Astrocyte of the spinal cord (primary cell): ENCODE measurements around the gene CACNG5.

ENCODE experiments used
- DNase-seq: peaks from one replicate; pipeline ENCODE4 v3.0.0; 2011; ENCODE audit warnings: low read depth, low spot score
- H3K4me3 ChIP-seq: 2 replicates; pipeline ENCODE4 v1.5.1; 2011; ENCODE audit warnings: low read depth, mild to moderate bottlenecking, low read length, moderate library complexity
- CTCF ChIP-seq: IDR thresholded peaks from 2 replicates; pipeline ENCODE4 v1.5.1; 2012; ENCODE audit warnings: low read depth, mild to moderate bottlenecking, low read length, inconsistent platforms
- in situ Hi-C: cut with HindIII; loops from 2 replicates; pipeline ENCODE4 v1.10.0; 2017; ENCODE audit warnings: low sequenced_read_pairs

The CACNG5 gene

GRCh38 chr17:66904760-66905624 is 70.1 kb downstream of the CACNG5 start:
- no peak overlapping the region for H3K4me3 ChIP-seq
- in situ Hi-C loops: no loop called here
- no peak for TF ChIP-seq CTCF
- DNase-seq: peak; percentile 43

- peak; percentile 89 for TF ChIP-seq CTCF
- no peak overlapping the region for H3K4me3 ChIP-seq
- in situ Hi-C loops: no loop called here
- DNase-seq: peak; percentile 74
Observed at GRCh38 chr17:66906321-66907278, 71.7 kb downstream of the CACNG5 start.

- H3K4me3 ChIP-seq: no peak overlapping the region
- in situ Hi-C loops: no loop called here
- no peak for TF ChIP-seq CTCF
- DNase-seq: no peak
Observed at GRCh38 chr17:66909804-66910373, 75.0 kb downstream of the CACNG5 start.

GRCh38 chr17:66910651-66911285 is 75.9 kb downstream of the CACNG5 start:
- in situ Hi-C loops: no loop called here
- no peak for TF ChIP-seq CTCF
- DNase-seq: no peak
- no peak overlapping the region for H3K4me3 ChIP-seq

- TF ChIP-seq CTCF: peak; percentile 5
- no peak overlapping the region for H3K4me3 ChIP-seq
- no peak for DNase-seq
- in situ Hi-C loops: no loop called here
Observed at GRCh38 chr17:66915204-66915611, 80.3 kb downstream of the CACNG5 start.

GRCh38 chr17:66915792-66916191 is 80.9 kb downstream of the CACNG5 start:
- no peak overlapping the region for H3K4me3 ChIP-seq
- in situ Hi-C loops: no loop called here
- no peak for DNase-seq
- no peak for TF ChIP-seq CTCF
